Stimulated activated CD4-positive, alpha-beta T cell treated with anti-CD3 and anti-CD28 coated beads, Interleukin-4, amount 100 ng/mL, for 48 hours (primary cell): ENCODE measurements around the gene RTF2.

Source experiments
- DNase-seq, 2 donors: peaks; one replicate each; pipeline ENCODE4 v3.0.0-alpha.2; 2020; ENCODE audit warnings: low read depth in 2 of 2

Gene RTF2

DNA sequence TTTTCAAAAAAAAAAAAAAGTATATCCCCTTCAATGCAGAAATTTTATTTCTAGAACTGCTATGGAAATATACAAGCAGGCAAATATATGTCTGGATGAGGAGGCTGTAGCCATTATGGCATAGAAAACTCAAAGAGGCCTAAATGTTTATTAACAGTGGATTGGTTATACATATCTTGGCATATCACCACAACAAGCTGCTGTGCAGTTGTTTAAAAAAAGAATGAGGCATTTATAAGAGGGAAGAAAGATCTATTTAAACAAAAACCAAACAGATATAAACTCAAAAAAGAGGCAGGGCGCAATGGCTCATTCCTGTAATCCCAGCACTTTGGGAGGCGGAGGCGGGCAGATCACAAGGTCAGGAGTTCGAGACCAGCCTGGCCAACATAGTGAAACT lies 30.1 kb upstream of the RTF2 start:
- DNase-seq: no peak

DNA sequence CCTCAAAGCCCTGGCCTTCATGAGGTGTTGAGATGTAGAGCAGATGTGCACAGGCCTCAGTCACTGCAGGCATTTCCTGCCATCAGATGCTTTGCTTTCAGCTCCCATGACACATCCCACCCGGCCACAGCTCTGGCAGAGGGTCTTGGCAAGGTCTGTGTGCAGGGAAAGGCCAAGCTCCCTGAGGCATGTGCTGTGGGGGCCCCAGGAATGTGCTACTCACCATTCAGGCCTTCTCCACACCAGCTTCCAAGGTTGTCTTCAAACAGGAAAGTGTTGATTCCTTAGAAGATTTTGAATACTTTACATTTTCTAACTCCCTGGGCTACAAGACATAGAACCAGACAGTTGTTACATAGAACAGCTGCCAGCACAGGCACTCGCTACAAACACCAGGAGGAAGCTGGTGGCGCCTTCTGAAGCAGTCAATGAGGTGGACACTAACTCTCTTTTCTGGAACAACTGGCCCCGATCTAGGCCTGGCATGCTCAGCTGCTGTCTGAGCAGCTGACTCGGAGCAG lies 28.6 kb upstream of the RTF2 start:
- DNase-seq: no peak

DNA sequence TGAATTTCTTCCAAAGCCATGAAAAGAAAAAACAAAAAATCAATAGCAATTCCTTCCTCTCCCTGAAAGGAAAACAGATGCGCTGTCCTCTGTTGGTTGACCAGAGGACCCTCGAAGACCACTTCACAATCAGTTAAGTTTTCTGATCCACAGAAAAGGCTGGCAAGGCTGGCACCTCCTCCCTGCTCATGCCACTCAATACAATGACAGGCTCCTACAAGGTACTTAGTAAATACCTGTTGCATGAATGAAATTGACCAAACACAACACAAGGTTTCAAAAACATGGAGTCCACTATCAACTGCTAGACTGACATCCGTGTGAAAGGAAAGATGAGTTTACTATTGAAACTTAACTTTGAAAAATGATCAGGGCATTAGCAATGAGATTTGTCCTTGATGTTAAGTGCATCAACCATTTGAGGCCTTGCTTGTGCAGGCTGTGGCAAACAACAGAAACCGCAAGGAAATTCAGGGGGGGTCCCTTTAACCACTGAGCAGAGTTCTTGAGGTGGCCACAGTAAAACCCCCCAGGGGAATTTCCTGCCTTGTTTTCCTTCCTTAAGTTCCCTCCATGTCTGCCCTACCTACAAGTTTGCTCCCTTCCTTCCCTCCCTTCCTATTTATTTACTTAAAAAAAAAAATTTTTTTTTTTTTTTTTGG lies 27.9 kb upstream of the RTF2 start:
- DNase-seq: peak in 1 of 2 donors; percentile 38

DNA sequence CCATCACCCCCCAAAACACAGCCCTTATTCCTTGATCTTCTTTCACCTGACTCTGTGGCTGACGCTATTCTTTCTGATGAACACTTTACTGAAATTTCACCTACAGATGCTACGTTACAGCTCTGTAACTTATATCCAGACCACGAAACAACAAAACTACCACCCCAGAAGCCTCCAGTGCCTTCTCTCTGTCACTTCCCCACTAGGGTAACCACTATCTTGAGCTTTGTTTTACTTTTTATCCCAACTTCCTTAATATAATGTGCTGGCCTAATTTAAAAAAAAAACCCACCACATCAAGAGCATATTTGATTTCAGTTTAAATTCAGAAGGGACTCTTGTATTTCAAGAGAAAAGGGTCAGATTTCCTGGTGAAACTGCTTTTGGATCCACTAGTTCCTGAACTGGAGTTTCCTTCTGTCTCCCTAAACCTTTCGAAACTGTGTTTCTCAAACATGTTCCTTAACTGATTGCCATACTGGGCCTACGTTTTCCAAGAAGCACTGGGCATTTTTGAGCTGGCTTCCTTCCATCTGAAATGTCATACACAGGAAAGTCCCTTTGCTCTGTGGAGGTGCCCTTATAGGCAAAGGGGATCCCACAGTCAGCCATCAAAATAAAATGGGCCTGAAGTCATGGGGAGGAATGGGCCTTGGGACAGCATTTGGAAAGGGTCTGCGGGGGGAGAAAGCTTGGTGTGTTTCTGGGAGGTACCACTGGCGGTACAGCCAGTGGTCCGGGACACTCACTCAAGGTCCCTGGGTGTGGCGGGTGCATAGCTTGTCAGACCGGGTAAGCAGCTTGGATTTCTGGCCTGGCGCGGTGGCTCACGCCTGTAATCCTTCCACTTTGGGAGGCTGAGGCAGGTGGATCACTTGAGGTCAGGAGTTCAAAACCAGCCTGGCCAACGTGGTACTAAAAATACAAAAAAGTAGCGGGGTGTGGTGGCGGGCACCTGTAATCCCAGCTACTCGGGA lies 25.8 kb upstream of the RTF2 start:
- DNase-seq: no peak

DNA sequence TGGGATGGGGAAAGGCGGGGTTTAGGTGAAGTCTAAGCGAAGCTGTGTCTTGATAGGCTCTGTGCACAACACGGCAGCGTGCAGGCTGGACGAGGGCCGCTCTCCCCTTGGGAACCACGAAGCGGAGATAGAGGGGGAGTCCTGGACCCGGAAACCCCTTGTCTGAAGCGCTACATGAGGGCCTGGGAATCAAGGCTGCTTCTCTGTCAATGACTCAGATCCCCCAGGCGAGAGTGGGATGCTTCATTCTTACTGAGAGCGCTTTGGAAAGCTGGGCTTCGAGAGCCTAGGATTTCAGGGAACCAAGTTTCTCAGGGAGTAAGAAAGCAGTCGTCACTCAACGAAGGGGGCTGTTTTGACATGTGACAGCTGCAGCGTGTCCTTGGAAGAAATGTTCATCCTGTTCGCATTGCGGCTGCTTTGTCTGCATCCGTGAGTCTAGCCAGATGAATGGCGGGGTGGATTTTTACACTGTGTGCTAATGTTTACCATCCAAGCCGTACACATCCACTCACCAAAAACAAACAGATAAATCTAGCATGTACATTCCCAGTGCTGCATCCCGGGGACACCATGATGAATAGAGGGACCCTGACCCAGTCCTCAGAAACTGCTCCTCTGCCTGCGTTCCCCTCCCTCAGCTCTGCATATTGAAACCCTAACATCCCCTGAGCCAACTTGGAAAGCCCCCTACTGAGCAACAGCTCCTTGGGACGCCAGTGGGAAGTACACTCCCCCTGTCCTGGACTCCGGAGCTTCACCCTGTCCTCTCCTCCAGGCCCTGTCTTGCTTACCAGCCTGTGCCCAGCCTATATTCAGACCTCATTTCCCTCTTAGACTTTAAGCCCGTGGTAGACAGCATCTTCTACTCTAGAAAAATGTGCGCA lies 24.5 kb upstream of the RTF2 start:
- DNase-seq: no peak

DNA sequence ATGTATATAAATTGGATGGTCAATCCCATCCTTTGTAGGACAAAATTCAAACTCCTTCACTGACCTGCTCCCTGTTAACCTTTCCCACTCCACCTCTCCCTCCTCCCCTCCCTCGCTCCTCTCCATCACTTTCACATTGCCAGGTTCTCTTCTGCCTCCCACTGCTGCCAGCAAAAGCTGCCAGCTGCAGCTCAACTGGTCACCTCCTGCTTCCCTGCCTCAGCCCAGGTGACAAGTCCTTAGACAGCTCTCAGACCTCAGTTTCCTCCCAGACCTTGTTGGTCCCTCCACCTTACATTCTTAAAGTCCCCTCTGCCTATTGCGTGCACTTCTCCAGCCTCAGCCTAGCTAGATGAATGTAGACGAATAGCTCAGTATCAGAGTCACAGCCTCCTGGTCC lies 23.3 kb upstream of the RTF2 start:
- DNase-seq: no peak

DNA sequence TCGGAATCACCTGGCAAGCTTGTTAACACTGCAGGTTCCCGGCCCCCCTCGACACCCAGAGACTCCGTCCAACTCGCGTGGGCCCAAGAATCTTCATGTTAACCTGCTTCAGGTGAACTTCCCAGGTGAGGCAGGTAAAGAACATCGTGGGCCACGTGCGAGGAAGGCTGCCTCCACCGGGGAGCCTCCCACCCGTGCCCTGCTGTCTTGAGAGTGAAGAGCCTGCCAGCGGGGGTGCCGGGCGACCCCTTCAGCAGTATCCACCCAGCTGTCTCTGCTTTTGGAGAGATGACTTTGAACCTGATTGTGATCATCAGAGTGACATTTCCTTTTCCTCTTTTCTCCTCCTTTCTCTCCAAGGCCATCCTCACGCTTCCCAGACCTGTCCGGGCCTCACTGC lies 22.9 kb upstream of the RTF2 start:
- no peak for DNase-seq

DNA sequence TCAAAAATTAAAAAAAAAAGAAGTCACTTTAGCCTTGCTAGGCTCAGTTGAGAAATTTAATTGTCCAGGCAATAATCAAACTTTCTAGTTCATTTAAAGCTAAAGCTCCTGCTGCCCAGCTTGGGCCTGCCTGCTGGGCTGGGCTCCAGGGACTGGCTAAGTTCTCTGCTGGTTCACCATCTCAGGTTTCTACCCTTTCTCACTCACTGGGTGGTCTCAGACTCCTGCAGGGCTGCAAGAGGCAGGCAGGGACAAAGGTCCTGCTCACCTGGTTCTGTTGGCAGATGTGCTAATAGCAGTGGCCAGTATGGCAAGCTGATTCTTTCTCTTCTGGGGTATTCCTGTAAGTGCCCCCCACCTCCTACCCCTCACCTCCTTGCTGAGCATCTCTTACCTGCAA lies 21.2 kb upstream of the RTF2 start:
- no peak for DNase-seq

DNA sequence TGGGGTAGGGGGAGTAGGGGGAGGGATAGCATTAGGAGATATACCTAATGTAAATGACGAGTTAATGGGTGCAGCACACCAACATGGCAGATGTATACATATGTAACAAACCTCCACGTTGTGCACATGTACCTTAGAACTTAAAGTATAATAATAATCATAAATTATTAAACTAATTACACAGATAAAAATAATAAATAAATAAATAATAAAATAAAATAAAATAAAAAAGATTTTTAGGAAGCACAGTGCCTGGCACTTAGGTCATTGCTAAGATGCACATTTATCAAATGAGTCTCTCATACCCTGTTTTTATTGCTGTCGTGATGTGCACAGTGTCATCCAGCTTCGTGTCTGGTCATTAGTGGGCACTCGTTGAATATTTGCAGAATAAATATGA lies 19.0 kb upstream of the RTF2 start:
- DNase-seq: no peak

DNA sequence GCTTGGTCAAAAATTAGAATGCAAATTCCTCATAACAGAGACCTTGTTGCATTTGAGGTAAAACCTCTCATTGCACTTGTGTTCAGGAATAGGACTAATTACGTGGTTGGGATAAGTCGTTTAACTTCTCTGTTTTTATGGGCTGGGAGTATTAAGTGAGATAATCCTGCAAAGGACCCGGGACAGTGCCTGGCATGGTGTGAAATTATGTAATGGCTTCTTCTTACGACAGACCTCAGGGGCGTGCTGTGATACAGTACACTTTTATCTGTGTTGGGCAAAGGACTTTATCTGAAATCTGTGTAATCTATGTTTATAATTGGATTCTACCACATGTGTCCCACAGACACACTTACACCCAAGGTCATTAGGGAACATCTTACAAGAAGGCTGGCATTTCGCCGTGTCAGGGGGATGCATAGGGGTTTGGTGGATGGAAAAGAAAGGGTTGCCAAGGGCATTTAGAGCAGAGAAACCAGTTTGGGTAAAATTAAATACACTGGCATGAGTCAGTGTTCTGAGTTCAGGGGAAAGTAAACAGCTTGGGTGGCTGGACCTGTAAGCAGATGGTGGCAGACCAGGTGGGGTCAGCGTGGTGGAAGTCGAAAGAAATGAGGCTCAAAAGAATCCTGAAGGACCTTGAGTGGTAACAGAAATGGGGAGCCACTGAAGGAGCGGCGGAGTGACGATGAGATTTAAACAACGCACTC lies 17.2 kb upstream of the RTF2 start:
- no peak for DNase-seq

DNA sequence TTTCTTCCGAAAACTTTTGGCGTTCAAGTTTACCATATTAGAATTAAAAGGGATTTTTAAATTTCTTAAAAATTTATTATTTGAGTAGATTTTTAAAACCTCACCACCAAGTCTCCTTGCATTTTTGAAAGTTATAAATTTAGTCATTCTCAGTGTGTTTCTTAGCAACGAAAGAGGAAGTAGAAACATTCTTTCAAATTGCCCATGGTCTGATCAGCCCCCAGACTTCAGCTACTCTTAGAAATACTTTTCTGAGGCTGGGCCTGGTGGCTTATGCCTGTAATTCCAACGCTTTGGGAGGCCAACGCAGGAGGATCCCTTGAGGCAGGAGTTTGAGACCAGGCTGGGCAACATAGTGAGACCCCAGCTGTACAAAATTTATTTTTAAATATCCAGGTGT lies 15.1 kb upstream of the RTF2 start:
- DNase-seq: no peak

DNA sequence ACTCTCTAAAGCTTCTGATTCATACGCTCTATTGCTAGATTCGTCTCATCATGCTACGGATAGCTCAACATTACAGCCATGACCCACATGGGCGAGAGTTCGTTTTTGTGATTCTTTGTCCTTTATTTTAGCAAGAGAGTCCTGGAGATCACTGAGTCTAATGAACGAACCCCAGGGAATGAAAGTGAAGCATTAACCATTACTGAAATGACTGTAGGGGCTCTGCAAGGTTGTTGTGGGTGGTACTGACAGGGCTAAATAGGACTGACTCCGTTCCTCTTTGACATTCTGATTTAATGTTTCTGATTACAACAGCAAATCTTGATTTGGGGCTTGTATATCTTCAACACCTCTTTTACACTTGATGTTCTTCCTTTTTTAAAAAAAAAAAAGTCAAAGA lies 13.7 kb upstream of the RTF2 start:
- no peak for DNase-seq

DNA sequence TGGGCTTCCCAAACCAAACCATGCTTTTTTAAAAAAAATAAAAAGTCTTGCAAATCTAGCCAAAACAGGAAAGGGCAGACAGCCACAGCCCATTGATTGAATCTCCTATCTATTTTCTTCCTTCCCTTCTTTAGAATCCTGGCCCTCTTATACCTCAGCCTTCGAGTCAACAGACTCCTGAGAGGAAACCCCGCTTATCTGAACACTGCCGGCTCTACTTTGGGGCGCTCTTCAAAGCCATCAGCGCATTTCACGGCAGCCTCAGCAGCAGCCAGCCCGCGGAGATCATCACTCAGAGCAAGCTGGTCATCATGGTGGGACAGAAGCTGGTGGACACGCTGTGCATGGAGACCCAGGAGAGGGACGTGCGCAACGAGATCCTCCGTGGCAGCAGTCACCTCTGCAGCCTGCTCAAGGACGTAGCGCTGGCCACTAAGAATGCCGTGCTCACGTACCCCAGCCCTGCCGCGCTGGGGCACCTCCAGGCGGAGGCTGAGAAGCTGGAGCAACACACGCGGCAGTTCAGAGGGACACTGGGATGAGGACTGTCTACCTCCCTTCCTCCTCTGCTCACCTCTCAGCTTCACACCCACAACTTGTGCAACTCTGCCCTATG lies 10.1 kb upstream of the RTF2 start:
- no peak for DNase-seq

DNA sequence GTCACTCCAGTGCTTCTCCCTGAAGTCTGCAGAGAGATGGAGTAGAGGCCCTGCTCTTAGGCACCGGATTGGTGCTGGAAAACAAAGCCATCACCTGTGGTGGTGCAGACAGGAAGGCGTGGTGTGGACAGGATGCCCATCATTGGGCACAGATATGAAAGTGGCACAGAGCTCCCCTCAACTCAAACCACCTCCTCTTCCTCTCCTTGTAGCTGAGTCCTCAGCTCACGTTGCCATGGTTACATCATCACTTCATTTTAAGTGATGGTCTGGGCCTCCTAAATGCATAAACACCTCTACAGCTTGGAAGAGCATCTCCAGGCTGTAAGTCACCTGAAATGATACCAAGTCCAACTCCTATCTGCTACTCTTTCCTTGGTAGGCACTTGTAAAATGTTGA lies 8.0 kb upstream of the RTF2 start:
- DNase-seq: no peak

DNA sequence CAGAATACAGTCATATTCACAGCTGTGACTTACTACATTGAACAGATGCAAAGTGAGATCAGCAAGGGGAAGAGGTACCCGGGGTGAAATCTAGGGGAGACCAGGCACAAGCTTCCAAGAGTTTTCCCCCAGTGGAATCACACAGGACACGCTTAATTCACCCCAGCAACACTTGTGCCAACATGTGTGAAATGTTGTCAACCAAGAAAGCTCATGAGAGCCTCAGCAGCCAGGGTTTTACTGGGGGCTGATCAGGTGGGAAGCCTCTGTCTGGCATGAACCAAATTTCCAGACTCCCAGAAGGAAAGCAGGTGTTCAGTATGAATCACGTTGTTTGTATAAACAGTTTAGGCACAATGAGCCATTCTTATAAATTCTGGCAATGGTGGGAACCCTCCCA lies 6.9 kb upstream of the RTF2 start:
- no peak for DNase-seq

DNA sequence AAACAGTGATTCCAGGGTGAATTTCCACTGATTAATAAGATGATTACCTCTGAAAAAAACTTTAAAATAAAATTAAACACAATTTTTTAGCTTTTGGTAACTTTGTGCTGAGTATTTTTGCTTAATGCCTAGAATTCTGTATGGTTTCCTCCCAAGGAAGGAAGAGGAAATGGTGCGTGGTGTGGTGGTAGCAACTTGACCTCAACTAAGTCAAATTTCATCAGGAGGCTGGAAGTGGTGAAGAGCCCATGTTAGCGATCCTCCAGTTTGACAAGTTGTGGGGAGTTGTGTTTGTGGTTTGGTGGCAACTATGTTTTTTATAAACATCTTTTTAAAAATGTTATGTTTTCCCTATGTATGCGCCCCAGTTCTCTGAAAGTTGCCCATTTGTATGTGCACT lies 5.0 kb upstream of the RTF2 start:
- DNase-seq: no peak

DNA sequence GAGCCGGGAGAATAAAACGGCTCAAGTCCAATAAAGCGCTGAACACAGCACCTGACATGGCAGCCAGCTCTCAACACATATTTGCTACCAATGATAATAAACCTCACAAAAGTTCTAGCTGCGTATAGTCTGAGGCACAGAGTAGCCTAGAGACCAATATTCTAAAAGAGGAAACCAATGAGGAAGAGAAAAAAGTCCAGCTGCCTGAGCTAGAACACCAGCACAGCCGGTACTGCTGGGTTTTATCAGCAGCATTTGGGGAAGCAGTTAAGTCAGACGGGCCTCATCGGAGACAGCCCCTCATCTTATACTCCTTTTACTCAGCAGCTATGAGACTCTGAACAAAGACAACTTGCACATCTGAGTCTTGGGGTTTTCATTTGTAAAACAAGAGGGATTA lies 2.4 kb upstream of the RTF2 start:
- no peak for DNase-seq

DNA sequence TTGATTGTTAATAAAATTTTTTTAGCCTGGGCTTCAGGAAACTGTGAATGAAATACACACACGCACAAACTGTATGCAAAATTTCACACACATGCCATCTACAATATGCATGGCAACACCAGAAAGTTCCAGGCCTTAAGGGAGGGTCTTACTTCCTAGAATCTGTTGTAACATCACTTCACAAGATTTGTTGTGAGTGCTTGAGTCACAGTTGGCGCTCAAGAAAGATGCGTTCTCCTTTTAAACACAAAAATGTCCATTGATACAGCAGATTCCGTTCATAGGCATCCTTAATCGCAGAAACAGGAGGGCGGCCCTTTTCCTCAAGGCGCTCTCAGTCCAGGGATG lies 485 bp upstream of the RTF2 start:
- DNase-seq: no peak

DNA sequence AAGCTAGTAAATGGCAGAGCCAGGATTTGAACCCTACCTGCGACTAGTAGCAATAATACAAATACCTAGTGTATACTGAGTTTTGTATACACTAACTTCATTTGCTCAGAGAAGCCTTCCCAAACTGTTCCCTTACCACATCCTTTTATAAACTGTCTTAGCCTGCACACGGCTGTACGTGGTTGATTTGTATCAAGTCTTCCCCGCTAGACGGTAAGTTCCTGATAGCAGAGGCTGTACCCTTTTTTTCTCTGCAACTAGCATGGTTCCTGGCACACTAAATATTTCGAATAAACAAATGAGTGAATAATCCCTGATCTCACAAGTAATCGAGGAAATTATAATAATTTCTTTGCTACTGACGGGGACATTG lies 636 bp downstream of the RTF2 start:
- no peak for DNase-seq

DNA sequence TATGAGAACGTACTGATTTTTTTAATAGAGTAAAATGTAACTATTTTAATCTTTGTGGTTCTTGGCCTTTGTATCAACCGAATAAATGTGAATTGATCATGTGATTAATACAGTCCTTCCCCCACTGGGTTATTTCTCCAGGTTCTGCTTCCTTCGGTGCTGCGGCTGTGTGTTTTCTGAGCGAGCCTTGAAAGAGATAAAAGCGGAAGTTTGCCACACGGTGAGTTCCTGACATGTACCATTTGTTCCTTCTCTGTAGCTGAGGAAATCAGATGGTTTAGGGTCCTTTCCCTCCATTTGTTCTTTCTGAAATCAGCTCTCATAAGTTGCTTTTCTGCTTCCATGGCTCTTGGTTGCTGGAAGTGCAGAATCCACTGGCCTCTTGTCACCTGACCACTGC lies 15.5 kb downstream of the RTF2 start:
- no peak for DNase-seq

DNA sequence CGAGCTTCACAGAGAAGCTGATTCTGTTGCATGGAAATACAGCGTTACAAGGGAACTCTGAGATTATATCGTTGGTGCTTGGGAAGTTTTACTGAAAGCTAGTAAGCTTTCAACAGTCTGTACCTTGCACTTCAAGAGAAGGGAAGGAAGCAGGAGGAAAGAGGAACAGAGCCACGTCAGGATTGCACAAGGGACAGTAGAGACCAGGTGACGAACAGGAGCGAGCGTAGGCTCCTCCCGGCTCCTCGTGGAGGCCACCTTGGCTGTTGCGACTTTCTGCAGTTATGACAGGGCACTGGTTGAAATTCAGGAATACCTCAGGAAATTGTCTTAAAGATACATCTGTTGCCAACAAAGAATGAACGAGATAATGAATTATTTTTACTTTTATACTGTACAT lies 18.8 kb downstream of the RTF2 start:
- no peak for DNase-seq
